SU-DHL-6 (cell line): ENCODE data around the gene GATAD2A.

Experiments
- H2AFZ ChIP-seq: fragments of 200-600 bp; sonication (generic); 2 replicates; pipeline ENCODE4 v1.6.1; 2014; ENCODE audit warnings: low read depth, mild to moderate bottlenecking, moderate library complexity, mixed read lengths, antibody characterized with exemption, low read length; ENCODE audit not compliant: severe bottlenecking
- H3F3A ChIP-seq: fragments of 200-600 bp; shearing (Covaris generic); 2 replicates; pipeline ENCODE4 v1.6.0; 2016; ENCODE audit warnings: antibody characterized with exemption, mild to moderate bottlenecking; ENCODE audit not compliant: insufficient read depth
- H3K27ac ChIP-seq: fragments of 200-600 bp; sonication (generic); 2 replicates; pipeline ENCODE4 v1.5.1; 2016; ENCODE audit warnings: low read depth, mild to moderate bottlenecking, low read length, moderate library complexity, mixed read lengths
- H3K27me3 ChIP-seq: fragments of 200-600 bp; sonication (generic), shearing (Covaris generic); 2 replicates; pipeline ENCODE4 v1.6.0; 2014; ENCODE audit warnings: mild to moderate bottlenecking, low read length
- H3K36me3 ChIP-seq: fragments of 200-600 bp; sonication (generic); 2 replicates; pipeline ENCODE4 v1.6.1; 2014; ENCODE audit warnings: mild to moderate bottlenecking, low read length, mixed read lengths
- H3K4me2 ChIP-seq: fragments of 300-600, 200-600 bp; shearing (Covaris generic), sonication (generic); 2 replicates; pipeline ENCODE4 v1.6.0; 2014; ENCODE audit warnings: low read length, low read depth, mild to moderate bottlenecking; ENCODE audit not compliant: poor library complexity, severe bottlenecking
- H3K4me3 ChIP-seq: fragments of 200-600 bp; sonication (generic); 2 replicates; pipeline ENCODE4 v1.5.1; 2014; ENCODE audit warnings: antibody characterized with exemption, low read length, mild to moderate bottlenecking, mixed read lengths; ENCODE audit not compliant: insufficient read depth, poor library complexity, severe bottlenecking
- H3K79me2 ChIP-seq: fragments of 200-600 bp; sonication (generic); 2 replicates; pipeline ENCODE4 v1.6.1; 2014; ENCODE audit warnings: mild to moderate bottlenecking, low read length, moderate library complexity; ENCODE audit not compliant: insufficient read depth
- H3K9ac ChIP-seq: fragments of 200-600 bp; sonication (generic); 2 replicates; pipeline ENCODE4 v1.7.0; 2014; ENCODE audit warnings: mild to moderate bottlenecking, low read length
- H3K9me2 ChIP-seq: fragments of 200-600 bp; sonication (generic); replicated peaks from 2 replicates; pipeline ENCODE4 v1.6.1; 2014; ENCODE audit warnings: low read length; ENCODE audit not compliant: insufficient read depth
- H3K9me3 ChIP-seq: fragments of 200-600 bp; sonication (generic); 2 replicates; pipeline ENCODE4 v1.6.1; 2014; ENCODE audit warnings: low read length, mixed read lengths; ENCODE audit not compliant: insufficient read depth
- H4K20me1 ChIP-seq: fragments of 200-600 bp; sonication (generic); 2 replicates; pipeline ENCODE4 v1.6.1; 2014; ENCODE audit warnings: low read depth, mild to moderate bottlenecking, antibody characterized with exemption, low read length, moderate library complexity, mixed read lengths
- CTCF ChIP-seq: fragments of 200-600 bp; sonication (generic); IDR thresholded peaks from one replicate; pipeline ENCODE4 v1.5.1; 2017; ENCODE audit warnings: antibody characterized with exemption, mild to moderate bottlenecking, low read length, moderate library complexity; ENCODE audit not compliant: insufficient read depth, poor library complexity, severe bottlenecking
- EZH2phosphoT487 ChIP-seq: fragments of 200-600 bp; sonication (generic), shearing (Covaris generic); conservative IDR thresholded peaks from 2 replicates; pipeline ENCODE4 v1.6.1; 2018; ENCODE audit warnings: mild to moderate bottlenecking, antibody characterized with exemption, low read length, moderate library complexity, mixed read lengths

The GATAD2A gene

GRCh38 chr19:19532806-19533701 lies 127.6 kb downstream of the GATAD2A start:
- Histone ChIP-seq H3K27me3 (no peaks in the 10 kb centered on the region), H3K9ac (no peak overlapping the region), H4K20me1 (no peaks in the 10 kb centered on the region), H3F3A (peaks cover 11% of the 10 kb centered on the region), H3K9me3 (no peaks in the 10 kb centered on the region), H2AFZ (no peak overlapping the region), H3K36me3 (no peaks in the 10 kb centered on the region), H3K9me2 (no peaks in the 10 kb centered on the region), H3K4me3 (no peak overlapping the region), H3K4me2 (no peak overlapping the region), H3K27ac (no peak overlapping the region), H3K79me2 (no peaks in the 10 kb centered on the region)
- no peak for TF ChIP-seq CTCF
- TF ChIP-seq EZH2phosphoT487 = no peak

GRCh38 chr19:19533841-19534240 lies 128.4 kb downstream of the GATAD2A start:
- Histone ChIP-seq H3K4me3 (no peak overlapping the region), H3K27ac (no peak overlapping the region), H3K9me2 (no peaks in the 10 kb centered on the region), H4K20me1 (no peaks in the 10 kb centered on the region), H3K36me3 (no peaks in the 10 kb centered on the region), H3K4me2 (no peak overlapping the region), H3K27me3 (no peaks in the 10 kb centered on the region), H3K79me2 (no peaks in the 10 kb centered on the region), H2AFZ (no peak overlapping the region), H3K9ac (no peak overlapping the region), H3F3A (peaks cover 11% of the 10 kb centered on the region), H3K9me3 (no peaks in the 10 kb centered on the region)
- TF ChIP-seq EZH2phosphoT487 = no peak
- TF ChIP-seq CTCF = no peak

GRCh38 chr19:19534556-19535265 lies 129.2 kb downstream of the GATAD2A start:
- Histone ChIP-seq H3K4me3 (no peak overlapping the region), H2AFZ (no peak overlapping the region), H3K4me2 (no peak overlapping the region), H3K27me3 (no peaks in the 10 kb centered on the region), H4K20me1 (no peaks in the 10 kb centered on the region), H3K79me2 (no peaks in the 10 kb centered on the region), H3K36me3 (no peaks in the 10 kb centered on the region), H3K27ac (no peak overlapping the region), H3K9me3 (no peaks in the 10 kb centered on the region), H3K9me2 (no peaks in the 10 kb centered on the region), H3F3A (peaks cover 11% of the 10 kb centered on the region), H3K9ac (no peak overlapping the region)
- TF ChIP-seq EZH2phosphoT487 (no peak), CTCF (no peak)
